Epithelial cell of proximal tubule (primary cell): Measurements from ENCODE around the gene TIMM13. TPM values are rescaled to one million over a fixed set of nuclear protein-coding genes. Genes with fewer than 3 reads are reported as not detected.

Experiments
- DNase-seq: peaks from one replicate; pipeline ENCODE4 v3.0.0-alpha.2; 2011; ENCODE audit warnings: low read depth
- H3K4me3 ChIP-seq: 2 replicates; pipeline ENCODE4 v1.5.1; 2011; ENCODE audit warnings: low read depth, mild to moderate bottlenecking, low read length
- total RNA-seq: library from RNA; depleted of rRNA; stranded (reverse); fragments of >200 nt; gene quantifications from 2 replicates; pipeline ENCODE4 v1.2.3, GENCODE V29; 2015
- TF ChIP-seq, protein P1 (sequence below): conservative IDR thresholded peaks from 2 replicates; pipeline ENCODE4 v1.5.1; 2012; ENCODE audit warnings: low read depth, mild to moderate bottlenecking, low read length

The TIMM13 gene
- total RNA-seq, 1 donor from 2014 or later, result 100 TPM

DNA sequence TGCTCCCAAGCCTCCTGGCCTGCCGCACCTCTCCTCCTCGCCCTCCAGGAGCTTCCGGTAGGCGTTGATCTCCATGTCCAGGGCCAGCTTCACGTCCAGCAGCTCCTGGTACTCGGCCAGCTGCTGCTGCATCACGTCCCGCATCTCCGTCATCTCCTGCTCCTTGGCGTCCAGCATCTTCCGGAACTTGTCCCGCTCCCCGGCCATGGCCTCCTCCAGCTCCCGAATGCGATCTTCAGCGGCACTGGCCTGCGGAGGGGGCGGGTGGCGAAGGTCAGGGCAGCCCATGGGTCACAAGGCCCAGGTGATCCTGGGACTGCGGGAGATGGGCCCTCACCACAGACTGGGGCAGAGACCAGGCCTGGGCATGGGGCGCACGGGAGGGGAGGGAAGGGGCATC is 6.9 kb upstream of the TIMM13 start:
- no peak overlapping the region for H3K4me3 ChIP-seq
- TF ChIP-seq, protein P1, sequence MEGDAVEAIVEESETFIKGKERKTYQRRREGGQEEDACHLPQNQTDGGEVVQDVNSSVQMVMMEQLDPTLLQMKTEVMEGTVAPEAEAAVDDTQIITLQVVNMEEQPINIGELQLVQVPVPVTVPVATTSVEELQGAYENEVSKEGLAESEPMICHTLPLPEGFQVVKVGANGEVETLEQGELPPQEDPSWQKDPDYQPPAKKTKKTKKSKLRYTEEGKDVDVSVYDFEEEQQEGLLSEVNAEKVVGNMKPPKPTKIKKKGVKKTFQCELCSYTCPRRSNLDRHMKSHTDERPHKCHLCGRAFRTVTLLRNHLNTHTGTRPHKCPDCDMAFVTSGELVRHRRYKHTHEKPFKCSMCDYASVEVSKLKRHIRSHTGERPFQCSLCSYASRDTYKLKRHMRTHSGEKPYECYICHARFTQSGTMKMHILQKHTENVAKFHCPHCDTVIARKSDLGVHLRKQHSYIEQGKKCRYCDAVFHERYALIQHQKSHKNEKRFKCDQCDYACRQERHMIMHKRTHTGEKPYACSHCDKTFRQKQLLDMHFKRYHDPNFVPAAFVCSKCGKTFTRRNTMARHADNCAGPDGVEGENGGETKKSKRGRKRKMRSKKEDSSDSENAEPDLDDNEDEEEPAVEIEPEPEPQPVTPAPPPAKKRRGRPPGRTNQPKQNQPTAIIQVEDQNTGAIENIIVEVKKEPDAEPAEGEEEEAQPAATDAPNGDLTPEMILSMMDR, result no peak
- no peak for DNase-seq

DNA sequence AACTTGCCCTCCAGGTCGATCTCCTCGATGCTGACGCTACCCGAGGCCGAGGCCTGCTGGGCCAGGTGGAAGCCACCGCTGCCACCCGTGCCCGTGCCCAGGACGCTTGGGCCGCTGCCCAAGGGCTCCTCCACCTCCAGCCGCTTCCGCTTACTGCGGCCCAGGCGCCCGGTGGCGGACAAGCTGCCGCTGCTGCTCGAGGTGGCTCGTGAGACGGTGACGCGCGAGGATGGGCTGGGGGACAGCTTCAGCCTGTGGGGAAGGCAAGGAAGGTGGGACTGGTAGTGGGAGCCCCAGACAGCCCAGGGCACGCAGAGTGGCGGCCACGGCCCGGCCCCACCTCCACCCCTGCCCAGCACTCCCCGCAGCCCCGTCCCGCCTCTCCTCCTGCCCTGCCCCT is 6.5 kb upstream of the TIMM13 start:
- no peak overlapping the region for H3K4me3 ChIP-seq
- DNase-seq, result no peak
- TF ChIP-seq, protein P1, result no peak

DNA sequence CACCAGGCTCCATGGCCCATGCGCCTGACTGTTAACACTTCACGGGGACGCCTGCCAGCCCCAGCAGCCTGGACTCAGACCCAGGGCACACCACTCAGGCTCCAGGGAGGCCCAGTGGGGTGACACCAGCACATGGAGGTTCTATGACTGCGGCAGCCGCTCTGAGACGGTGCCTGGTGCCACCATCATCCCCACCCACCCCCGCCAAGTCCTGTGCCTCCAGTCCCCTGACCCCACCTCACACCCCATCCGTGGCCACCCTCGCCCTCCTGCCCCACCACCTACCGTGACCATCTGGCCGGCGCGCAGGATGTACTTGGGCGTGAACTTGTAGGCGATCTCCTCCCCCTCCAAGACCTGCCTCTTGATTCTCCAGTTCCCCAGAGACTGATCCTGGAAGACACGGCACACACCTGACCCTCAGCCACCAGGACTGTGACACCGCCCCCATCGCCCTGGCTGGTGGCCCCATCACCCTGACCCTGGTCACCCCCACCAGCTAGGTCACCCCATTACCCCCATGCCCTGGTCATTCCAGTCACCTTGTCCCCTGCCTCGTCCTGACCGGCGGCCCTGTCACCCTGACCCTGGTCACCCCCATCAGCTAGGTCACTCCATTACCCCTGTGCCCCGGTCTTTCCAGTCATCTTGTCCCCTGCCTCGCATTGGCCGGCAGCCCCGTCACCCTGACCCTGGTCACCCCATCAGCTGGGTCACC is 4.9 kb upstream of the TIMM13 start:
- no peak overlapping the region for H3K4me3 ChIP-seq
- no peak for DNase-seq
- TF ChIP-seq, protein P1, result no peak

DNA sequence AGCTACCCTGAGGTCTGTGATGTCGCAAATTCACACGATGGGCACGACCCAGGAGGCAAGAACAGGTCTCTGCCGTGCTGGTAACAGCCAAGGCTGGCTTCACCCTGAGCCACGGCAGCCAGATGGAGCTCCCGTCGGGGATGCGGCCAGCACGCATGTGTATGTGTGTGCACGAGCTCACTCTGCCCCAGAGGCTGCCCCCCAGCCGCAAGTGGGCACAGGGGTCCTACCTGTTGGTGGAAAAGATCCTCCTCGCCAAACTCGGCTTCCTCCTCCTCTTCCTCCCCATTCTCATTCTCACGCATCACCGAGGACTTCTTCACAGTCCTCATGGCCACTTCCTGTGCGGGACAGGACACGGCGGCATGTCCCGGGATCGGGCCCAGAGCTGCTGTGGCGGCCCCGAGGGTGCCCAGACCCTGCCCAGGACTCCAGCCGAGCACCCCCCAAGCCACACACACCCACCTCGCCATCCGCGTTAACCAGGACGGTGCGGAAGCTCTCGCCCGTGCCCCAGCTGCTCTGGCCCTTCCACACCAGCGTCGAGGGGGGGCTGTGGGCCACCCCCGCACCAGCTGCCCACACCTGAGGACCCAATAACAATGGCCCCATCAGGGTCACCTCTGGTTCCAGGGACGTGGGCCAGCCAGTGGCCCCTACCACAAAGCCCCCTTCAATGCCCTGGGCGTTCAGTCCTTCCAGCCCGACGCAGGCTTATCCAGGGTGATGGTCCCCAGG is 4.1 kb upstream of the TIMM13 start:
- DNase-seq, result no peak
- TF ChIP-seq, protein P1, result no peak
- no peak overlapping the region for H3K4me3 ChIP-seq

DNA sequence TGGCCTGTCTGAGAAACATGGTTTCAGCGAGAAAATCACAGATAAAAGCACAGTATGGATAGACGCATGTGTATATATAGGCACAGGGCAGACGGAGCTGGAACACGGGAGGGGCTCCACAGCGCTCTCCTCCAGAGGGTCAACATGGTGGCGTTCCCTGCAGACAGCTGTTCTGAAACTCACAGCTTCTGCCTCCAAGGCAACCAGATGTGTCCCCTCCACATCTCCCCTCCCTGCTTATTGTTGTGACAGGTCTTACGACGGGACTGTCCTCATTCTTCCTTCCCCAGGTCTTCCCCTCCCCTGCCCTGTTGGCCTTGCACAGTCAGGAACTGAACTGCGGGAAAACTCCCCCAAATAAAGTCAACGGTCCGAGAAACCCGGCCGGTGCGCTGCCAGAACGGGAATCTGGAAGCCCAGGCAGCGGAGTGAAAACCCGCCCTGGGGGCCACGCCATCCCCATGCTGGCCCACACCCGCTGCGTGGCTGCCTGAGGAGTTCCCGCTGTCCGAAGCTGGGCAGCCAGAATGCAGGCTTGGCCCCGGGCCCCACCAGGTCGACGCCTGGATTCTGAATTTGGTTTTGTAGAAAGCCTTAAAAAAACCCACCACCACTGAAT is 2.6 kb upstream of the TIMM13 start:
- TF ChIP-seq, protein P1, result no peak
- no peak for DNase-seq
- H3K4me3 ChIP-seq, result no peak overlapping the region

DNA sequence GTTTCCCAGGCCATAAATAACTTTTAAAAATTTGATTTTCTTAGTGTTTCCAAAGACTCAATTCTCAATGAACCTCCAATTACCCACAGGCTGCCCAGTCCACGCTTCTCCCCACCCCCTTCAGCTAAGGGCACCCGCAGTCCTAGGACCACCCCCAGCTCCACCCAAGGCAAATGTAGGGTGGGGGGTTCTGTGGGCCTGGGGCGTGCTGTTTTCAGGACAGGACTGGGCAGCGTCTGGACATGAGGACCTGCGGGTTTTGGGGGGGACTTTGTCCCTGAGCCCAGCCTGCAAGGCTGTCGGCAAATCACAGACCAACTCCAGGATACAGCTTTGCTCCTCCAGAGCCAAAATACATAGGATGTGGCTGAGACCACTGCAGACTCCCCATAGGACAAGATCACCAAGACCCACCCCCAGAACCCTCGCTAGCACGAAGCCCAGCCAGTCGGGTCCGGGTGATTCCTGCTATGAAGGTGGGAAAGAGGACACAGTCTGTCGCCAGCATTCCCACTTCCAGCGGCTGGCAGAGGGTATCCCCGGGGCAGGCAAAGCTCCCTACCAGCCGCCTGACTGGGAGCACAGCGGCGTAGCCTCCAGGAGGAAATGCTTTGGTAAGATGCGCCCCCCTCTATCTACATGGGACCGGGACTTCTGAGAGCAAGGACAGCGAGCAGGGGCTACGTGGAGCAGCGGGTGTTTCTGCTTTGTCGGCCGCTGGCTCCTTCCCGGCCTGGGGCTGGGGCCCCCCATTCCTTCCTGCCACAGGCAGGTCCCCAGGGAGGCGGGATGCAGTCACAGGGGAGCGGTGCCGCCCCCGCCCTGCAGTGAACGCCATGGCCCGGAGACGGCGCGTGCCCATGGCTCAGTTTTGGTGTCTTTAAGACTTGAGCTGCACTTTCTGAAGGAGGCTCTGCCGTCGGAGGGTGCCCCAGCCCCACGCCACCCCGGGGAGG is 1.6 kb upstream of the TIMM13 start:
- TF ChIP-seq, protein P1, result no peak
- no peak overlapping the region for H3K4me3 ChIP-seq
- DNase-seq, result no peak
